AG10803 (cell line): Measurements from ENCODE around the gene MAN1C1.
A peak's percentile ranks its signal among the peaks of the same experiment; 100 is the strongest.

ENCODE experiments used
- DNase-seq: peaks from one replicate; pipeline ENCODE4 v3.0.0; 2010; ENCODE audit warnings: low read depth
- H3K4me3 ChIP-seq: 2 replicates; pipeline ENCODE4 v1.5.1; 2011; ENCODE audit warnings: mild to moderate bottlenecking, low read length, control low read depth
- TF ChIP-seq, protein P1 (sequence below): conservative IDR thresholded peaks from 2 replicates; pipeline ENCODE4 v1.5.1; 2011; ENCODE audit warnings: mild to moderate bottlenecking, low read length, control low read depth, inconsistent platforms

Gene MAN1C1

DNA sequence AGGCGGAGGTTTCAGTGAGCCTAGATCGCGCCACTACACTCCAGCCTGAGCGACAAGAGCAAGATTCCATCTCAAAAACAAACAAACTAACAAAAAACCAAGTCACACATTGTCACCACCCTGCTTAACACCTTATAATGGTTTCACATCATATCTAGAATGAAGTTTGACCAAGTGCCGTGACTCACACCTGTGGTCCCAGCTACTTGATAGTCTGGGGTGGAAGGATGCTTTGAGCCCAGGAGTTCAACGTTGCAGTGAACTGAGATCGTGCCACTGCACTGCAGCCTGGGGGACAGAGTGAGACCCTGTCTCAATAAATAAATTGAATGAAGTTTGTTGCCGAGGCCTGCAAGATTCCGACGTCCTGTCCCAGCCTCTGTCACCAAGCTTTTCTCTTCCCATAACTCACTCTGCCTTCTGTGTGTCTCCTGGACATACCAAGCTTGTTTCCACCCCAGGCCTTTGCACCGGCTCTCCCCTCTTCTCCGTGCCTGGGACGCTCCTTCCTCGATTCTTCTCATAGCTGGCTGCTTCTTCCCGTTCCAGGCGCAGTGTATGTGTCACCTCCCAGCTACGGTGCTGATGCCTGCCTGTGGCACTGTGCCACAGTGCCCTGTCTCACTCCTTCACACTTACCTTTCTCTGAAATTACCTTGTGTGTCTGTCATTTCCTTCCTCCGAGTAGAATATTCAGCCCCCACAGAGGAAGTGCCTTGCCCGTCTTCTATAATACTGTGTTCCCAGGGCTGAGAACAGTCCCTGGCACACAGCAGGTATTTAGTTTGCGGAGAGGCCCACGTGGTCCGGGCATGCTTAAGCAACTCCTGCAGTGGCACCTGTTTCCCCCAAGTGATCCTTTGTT is 179.6 kb downstream of the MAN1C1 start:
- H3K4me3 ChIP-seq: no peak overlapping the region
- TF ChIP-seq, protein P1, sequence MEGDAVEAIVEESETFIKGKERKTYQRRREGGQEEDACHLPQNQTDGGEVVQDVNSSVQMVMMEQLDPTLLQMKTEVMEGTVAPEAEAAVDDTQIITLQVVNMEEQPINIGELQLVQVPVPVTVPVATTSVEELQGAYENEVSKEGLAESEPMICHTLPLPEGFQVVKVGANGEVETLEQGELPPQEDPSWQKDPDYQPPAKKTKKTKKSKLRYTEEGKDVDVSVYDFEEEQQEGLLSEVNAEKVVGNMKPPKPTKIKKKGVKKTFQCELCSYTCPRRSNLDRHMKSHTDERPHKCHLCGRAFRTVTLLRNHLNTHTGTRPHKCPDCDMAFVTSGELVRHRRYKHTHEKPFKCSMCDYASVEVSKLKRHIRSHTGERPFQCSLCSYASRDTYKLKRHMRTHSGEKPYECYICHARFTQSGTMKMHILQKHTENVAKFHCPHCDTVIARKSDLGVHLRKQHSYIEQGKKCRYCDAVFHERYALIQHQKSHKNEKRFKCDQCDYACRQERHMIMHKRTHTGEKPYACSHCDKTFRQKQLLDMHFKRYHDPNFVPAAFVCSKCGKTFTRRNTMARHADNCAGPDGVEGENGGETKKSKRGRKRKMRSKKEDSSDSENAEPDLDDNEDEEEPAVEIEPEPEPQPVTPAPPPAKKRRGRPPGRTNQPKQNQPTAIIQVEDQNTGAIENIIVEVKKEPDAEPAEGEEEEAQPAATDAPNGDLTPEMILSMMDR: no peak

DNA sequence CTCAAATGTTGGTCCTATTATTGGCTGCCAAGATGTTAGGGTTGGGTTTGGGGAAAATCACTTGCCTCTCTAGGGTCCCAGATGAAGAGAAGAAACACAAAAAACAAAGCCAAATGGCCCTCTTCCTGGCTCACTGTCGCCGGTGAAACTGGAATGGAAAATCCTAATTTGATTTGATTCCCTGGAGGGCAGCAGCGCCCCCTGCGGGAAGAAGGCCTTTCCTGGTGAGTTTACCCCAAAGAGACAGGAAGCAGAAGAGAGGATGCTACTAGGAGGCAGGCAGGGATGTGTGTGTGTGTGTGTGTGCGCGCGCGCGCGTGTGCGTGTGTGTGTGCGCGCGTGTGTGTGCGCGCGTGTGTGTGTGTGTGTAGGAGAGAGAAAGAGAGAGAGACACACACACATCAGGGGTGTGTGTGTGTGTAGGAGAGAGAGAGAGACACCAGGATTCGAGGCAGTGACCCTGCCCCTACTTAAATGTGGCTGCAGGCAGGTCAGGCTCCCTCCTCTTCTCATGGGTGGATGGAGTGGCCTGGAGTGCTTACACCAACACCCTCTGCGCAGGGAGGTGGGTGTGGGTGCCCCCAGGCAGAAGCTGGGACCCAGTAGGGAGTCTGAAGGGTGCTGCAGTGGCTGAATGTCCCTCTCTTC is 180.3 kb downstream of the MAN1C1 start:
- no peak overlapping the region for H3K4me3 ChIP-seq
- DNase-seq: peak; percentile 75
- TF ChIP-seq, protein P1: peak; percentile 90

More for the DNA sequence above, 179.6 kb downstream of the MAN1C1 start:
- DNase-seq: no peak

DNA sequence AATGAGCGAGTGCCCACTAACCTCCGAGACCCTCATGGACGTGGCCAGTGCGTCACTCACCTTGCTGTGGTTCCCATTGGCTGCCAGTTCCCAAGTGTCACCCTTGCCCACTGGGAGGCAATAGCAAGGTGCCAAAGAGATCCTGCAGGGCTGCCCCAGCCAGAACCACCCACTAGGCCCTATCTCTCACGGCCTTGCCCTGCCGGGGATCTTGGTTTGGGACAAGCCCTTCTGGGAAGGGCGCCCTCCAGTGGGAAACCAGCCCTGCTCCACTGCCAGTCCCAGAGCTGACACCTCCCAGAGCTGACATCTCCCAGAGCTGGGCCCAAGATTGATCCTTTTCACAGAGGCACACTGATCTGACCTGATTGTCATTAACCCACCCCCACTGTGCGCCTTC is 181.3 kb downstream of the MAN1C1 start:
- DNase-seq: no peak
- TF ChIP-seq, protein P1: peak; percentile 49
- H3K4me3 ChIP-seq: no peak overlapping the region

DNA sequence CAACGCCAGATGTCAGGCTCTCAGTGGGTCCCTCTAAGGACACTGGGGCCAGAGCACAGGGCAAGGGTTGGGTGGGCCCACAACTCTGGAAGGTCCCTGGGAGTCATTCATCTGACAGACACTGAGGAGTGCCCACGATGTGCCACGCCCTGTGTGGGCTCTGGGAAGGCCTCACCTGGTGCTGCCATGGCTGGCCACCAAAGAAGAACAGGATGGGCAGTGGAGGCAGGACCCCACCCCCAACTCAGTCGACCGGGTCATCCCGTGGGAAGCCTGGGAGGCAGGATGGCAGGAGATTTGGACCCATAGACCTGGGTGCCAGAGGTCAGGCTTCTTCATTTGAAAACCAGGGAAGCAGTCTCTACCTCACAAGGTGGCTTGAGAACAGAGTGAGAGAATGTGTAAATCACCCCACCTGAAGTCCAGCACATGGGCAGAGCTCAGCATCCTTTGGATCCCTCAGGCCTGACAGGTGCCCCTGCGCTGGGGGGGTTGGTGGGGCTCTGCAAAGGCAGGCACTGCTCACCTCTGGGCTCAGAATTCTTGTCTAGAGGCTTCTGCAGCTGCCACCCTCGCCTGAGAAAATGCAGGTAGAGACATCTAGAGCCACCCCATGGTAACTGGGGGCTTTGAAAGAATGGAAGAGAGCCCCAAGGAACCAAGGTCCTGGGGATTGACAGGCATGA is 182.2 kb downstream of the MAN1C1 start:
- no peak for DNase-seq
- no peak overlapping the region for H3K4me3 ChIP-seq
- TF ChIP-seq, protein P1: no peak

DNA sequence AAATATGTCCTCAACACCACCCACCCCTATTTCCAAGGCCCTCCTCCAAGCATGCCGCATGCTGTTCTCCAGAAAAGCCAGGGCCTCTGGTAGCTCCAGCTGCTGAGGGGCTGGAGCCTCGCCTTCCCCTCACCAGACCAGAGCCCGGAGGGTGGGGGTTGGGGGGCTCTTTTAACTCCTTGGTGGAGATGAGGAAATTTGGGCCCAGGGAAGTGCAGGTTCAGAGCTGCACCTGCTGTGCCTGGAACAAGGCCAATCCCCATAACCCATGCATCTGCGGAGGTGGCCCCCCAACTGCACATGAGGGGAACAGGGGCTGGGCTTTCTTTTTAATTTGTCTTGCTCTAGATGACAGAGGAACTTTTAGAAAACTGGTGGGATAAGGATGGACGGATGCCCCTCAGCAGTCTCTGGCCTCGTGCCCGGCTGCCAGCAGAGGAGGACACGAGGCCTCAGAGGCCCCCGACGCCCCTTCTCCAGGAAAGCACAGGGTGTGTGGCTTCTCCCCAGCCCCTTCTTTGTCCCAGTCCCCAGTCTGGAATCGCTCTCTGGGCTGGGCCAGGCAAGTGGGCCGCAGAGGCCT is 182.9 kb downstream of the MAN1C1 start:
- H3K4me3 ChIP-seq: peak overlapping the region; percentile 62
- TF ChIP-seq, protein P1: no peak
- no peak for DNase-seq

DNA sequence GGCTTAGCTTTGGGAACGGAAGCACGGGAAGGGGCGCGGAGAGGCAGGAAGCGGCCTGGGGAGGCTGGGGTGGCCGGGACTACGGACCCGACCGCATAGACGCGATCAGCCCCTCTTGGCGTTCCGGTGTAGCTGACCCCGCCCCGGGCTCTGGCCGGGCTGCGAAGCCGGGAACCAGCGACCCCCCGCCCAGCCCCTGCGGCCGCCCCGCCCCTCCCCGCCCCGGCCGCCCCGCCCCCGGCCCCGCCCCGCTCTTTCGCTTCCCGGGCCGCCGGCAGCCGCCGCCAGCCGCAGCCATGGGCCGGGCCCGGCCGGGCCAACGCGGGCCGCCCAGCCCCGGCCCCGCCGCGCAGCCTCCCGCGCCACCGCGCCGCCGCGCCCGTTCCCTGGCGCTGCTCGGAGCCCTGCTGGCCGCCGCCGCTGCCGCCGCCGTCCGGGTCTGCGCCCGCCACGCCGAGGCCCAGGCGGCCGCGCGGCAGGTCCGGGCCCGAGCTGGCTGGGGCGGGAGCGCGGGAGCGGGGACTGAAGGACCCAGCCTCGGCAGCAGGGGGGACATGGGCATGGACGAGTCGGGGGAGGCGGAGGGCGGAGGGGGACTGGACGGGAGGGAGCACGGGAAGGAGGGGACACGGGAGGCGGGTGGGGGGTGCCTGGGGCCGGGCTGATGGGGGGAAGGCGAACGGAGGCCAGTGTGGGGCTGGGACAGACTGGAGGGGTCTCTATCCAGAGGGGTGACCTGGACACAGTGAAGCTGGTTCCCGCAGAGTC is 183.5 kb downstream of the MAN1C1 start, which contains the start of gene SELENON:
Gene SELENON, plus strand, starts transcription at position 259 of the 768 bp plus-strand sequence. Its CDS starts 38 bp downstream, at position 297.
- peak; percentile 43 for DNase-seq
- H3K4me3 ChIP-seq: peak within 1 kb of the TSS; percentile 73
- TF ChIP-seq, protein P1: no peak
